ENCODE results near the gene DGAT2L6. TPM values are rescaled to one million over a fixed set of nuclear protein-coding genes. Genes with fewer than 3 reads are reported as not detected.
"Not testable (repeated sequence)": the region's sequence is repeated elsewhere in the genome, so short reads cannot be mapped to it uniquely, and the experiment has no call there.

Gene DGAT2L6
- total and polyA plus RNA-seq, 2 experiments from 2014 or later: not detected

GRCh38 chrX:70208479-70208878 is 31.2 kb downstream of the DGAT2L6 start (continued):
- TF ChIP-seq ZNF462 (CRISPR knock-in tag; IDR thresholded peaks at IDR 0.05) (no peak), JUNB (IDR thresholded peaks at IDR 0.05; ENCODE audit: unreplicated experiment) (no peak), CREB1 (CRISPR knock-in tag; IDR thresholded peaks at IDR 0.05; ENCODE audit: low read depth) (no peak)

- not testable (repeated sequence) for ATAC-seq
Observed at GRCh38 chrX:70209570-70209969, 32.3 kb downstream of the DGAT2L6 start.

More at GRCh38 chrX:70209570-70209969, 32.3 kb downstream of the DGAT2L6 start:
- not testable (repeated sequence) for H3K9me3 Mint-ChIP-seq; H3K4me3 ChIP-seq; H3K9me2 ChIP-seq (ENCODE audit: insufficient read depth); H3K27me3 ChIP-seq (ENCODE audit: insufficient read depth); H3K27ac Mint-ChIP-seq; H3K36me3 ChIP-seq (ENCODE audit: insufficient read depth); H3K27ac ChIP-seq (ENCODE audit: low read depth); H4K20me1 ChIP-seq (replicated peaks; ENCODE audit: insufficient read depth); H3K4me2 ChIP-seq; H2AFZ ChIP-seq; H3K27me3 Mint-ChIP-seq (ENCODE audit: insufficient read depth, low read depth, poor library complexity); H3F3A ChIP-seq (replicated peaks; ENCODE audit: low read depth); H3K79me2 ChIP-seq (replicated peaks; ENCODE audit: insufficient read depth); H3K4me1 Mint-ChIP-seq; H3K36me3 Mint-ChIP-seq (ENCODE audit: low read depth); H3K4me3 Mint-ChIP-seq; H3K4me1 ChIP-seq (ENCODE audit: insufficient read depth)
- 0 out of 4 replicates have a peak, but pooled peaks of 1 of the 2 experiments have one; percentile 12 for TF ChIP-seq CTCF (conservative IDR thresholded peaks at IDR 0.05; ENCODE audit: low read depth in 2 of 2)
- peak; percentile 6 for DNase-seq (ENCODE audit: low spot score)

Measured in GM23338 (cell line).